ENCODE data around the gene MAP1LC3B2.
"Not testable (repeated sequence)": the region's sequence is repeated elsewhere in the genome, so short reads cannot be mapped to it uniquely, and the experiment has no call there.

MAP1LC3B2 gene

DNA sequence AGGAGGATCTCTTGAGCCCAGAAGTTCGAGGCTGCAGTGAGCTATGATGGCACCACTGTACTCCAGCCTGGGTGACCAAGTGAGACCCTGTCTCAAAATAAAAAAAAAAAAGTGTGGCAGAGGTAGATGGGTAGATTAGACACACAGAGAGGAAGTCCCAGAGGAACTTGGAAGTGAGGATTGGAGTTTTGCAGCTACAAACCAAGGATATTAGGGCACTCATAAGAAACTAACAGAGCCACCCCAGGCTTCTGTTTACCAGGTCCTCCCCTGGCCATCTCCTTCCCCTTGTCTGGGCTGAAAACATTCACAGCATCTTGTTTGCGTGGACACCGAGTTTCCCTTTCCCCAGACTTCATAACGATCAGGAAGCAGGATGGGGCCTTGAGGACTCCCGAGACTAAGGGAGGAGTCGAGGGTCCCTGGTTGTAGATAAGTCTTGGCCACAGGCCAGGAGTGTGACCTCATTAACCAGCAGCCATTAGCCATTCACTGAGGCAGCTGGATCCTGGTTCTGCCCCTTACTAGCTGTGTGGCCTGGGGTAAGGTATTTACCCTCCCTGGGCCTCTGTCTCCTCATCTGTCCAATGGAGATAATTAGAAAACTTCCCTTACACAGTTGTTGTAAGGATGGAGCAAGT is 2.1 kb downstream of the MAP1LC3B2 start:
- no peak for DNase-seq

DNA sequence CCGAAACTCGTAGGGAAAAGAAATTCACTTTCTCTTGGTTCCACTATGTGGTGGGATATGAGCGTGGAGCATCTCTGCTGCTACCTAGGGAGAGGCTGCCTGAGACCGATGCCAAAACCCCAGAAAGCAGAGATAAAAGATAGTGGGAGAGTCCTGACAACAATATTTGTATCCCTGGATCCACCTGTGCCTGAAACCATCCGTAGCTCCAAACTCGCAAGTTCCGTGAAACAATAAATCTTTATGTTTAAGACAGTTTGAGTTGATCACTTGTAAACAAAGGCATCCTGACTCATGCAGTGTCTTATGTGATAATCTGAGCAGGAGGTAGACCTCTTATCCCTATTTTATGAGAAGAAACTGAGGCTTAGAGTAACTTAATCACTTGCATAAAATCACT is 2.9 kb downstream of the MAP1LC3B2 start:
- DNase-seq: no peak

DNA sequence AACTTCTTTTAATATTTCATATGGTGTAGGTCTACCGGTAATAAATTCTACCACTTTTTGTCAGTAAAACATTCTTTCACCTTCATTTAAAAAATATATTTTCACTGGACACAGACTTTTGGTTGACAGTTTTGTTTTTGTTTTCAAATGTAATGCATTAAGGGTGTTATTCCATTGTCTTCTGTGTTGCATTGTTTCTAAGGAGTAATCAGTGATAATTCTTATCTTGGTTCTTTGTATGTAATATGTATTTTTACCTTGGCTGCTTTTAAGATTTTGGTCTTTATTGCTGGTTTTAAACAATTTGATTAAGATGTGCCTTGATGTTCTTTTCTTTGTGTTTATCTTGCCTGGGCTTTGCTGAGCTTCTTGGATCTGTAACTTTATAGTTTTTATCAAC is 4.1 kb downstream of the MAP1LC3B2 start:
- no peak for DNase-seq

DNA sequence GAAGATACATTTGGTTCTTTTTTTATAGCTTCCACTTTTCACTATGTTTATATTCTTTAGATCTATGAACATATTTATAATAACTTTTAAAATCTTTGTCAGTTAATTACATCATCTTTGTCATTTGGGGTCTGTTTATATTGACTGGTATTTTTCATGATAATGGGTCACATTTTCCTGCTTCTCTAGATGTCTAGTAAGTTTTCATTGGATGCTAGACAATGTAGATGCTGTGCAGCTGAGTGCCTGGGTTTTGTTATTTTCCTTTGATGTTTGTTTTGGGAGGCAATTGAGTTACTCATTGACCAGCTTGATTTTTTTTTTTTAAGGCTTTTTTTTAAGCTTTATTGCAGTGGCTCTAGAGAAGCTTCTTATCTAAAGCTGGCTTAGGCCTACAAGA is 4.9 kb downstream of the MAP1LC3B2 start:
- DNase-seq: no peak

DNA sequence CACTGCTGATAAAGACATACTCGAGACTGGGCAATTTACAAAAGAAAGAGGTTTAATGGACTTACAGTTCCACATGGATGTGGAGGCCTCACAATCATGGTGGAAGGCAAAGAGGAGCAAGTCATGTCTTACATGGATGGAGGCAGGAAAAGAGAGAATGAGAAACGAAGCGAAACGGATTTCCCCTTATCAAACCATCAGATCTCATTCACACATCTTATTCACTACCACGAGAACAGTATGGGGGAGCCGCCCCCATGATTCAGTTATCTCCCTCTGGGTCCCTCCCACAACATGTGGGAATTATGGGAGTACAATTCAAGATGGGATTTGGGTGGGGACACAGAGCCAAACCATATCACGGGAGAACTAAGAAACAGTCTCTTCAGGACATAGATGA is 6.0 kb downstream of the MAP1LC3B2 start:
- DNase-seq: not testable (repeated sequence)

DNA sequence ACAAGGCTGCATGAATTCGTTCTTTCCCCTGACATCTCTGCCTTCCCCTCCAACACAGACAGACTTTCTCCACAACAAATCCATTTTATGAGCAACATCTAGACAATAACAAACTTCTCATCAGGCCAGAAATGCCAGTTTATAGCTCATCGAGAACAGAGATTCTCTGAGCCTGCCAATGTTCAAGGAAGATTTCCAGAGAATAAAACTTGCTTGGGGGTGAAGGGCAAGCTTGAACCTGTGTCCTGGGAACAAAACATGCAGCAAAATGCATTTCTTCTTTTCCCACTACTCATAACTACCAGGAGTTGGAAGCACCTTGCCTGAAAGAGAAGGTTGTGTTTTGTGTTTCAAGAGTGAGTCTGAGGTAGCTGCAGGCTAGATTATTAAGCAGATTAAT is 6.8 kb downstream of the MAP1LC3B2 start:
- no peak for DNase-seq

DNA sequence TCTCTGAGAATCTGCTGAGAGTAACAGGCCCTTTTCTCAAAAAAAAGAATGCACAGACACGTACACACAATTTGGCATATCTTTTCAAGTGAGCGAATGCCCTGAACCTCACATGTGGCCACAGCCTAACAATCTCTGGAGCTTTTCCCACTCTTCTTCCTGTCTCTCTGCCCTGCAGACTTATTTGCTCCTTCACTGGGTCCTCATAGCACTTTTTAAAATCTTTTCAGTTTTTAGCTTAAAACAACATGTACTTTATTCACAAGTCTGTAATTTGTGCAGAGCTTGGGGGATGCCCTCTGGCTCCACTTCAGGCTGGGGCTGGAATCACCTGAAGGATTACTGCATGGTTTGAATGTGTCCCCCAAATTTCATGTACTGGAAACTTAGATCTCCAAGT is 9.0 kb downstream of the MAP1LC3B2 start:
- no peak for DNase-seq

DNA sequence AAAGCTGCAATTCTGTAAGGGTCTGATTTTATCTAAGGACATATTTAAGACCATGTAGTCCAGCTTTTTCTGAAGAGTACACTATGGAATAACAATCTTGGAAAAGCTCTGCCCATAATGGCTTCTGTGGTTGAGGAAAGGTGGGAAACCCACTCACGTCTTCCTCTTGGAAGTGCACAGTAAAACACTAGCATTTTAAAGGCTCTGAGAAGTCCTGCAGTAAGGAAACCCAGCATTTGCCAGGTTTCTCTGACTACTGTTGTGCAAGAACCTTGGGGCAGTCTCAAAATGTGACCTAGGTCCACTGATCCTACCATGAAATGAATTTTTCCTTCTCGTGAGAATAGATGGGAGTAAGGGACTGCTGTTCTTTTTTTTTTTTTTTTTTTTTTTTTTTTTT is 11.9 kb downstream of the MAP1LC3B2 start:
- no peak for DNase-seq

DNA sequence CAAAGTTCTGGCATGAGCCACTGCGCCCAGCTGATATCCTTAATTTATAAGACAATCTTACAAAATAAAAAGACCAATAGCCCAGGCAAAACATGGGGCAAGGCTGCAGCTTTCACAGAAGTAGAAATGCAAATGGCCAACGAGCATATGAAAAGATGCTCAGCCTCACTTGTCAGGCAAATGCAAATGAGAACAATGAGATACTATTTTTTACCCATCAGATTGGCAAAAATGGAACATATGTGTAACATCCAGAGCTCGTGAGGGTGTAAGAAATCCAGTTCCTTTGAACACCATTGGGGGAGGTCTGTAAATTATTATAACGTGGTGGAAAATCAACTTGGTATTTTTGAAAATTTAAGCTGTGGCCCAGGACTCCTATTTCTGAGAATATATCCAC is 14.6 kb downstream of the MAP1LC3B2 start:
- no peak for DNase-seq

DNA sequence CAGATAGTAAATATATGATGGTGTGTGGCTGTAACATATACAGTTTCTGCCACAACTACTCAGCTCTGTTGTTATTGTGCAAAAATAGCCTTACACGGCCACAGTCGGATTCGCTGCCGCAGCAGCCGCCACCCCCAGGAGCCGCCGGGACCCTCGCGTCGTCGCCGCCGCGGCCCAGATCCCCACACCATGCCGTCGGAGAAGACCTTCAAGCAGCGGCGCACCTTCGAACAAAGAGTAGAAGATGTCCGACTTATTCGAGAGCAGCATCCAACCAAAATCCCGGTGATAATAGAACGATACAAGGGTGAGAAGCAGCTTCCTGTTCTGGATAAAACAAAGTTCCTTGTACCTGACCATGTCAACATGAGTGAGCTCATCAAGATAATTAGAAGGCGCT is 16.6 kb downstream of the MAP1LC3B2 start:
- not testable (repeated sequence) for DNase-seq

DNA sequence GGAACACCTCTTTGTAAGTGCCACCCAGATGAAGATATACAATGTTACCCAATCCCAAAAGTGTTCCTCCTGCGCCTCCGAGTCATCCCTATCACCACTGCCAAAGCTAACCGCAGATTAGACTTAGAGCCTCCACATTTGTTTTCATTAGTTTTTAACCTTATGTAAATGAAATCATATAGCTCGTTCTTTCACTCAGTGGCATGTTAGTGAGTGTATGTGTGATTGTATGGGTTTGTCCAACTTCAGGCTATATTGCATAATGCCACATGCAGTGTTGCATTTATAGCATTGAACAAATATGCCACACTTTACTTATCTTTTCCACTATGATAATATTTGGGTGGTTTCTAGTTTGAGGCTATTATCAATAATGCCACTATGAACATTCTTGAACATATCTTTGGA is 18.0 kb downstream of the MAP1LC3B2 start:
- no peak for DNase-seq

DNA sequence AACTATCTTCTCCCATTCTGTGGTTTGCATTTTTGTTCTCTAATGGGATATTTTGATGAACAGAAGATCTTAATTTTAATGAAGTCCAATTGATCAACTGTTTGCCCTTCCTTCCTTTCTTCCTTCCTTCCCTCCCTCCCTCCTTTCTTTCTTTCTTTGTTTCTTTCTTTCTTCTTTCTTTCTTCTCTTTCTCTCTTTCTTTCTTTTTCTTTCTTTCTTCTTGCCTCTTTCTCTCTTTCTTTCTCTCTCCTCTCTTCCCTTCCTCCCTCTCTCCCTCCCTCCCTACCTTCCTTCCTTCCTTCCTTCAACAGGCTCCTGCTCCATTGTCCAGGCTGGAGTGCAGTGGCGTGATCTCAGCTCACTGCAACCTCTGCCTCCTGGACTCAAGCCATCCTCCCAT is 18.9 kb downstream of the MAP1LC3B2 start:
- DNase-seq: no peak

DNA sequence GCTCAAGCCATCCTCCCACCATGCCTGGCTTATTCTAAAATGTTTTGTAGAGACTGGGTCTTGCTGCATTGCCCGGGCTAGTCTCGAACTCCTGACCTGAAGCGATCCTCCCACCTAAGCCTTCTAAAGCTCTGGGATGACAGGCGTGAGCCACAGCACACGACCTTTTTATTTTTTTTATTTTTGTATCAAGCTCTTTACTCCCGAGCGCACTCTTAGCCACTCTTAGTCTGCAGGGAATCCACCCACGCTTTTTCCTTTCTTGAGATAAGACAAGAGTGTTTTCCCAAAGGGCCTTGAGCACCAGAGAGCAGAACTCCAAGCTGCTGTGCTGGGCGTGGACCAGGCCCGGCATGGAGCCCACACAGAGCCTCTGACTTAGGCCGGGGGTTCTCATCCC is 23.4 kb downstream of the MAP1LC3B2 start:
- DNase-seq: no peak

DNA sequence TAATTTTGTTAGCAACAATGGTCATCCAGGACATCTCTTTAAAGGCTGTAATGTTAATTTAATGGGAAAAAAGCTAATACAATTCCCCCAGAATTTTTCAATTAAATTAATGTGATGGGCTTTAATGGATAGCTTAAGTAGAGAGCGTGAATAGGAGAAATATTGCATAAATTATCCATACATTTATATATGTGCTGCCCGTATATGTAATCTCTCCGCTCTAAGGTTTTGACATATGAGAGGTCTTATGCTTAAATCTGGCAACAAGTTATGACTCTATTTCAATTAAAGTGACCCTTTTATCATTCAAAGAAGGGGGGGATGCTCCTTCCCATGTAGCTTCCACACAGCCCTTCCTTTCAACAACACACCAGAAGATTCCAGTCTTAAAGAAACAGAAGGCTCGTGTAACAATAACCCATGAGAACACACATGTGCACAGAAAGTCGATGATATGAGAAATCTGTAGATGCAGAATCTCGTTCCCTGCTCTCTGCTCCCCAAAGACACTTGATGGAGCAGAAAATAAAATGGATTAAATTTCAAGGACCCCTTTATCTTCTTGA is 24.0 kb downstream of the MAP1LC3B2 start:
- DNase-seq: no peak

DNA sequence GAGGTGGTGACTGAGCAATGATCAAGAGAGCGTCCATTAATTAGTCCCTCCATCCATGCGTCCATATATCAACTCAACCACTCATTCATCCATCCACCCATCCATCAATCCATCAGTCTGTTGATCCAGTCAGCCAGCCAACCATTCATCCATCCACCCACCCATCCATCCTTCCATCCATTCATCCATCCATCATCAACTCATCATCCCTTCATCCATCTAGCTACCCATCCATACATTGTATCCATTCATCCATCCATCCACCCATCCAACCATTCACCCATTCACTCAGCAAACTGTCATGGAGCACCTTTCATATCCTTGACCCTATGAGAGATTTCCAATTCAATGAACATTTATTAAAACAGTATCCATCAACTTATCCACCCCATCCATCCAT is 28.1 kb downstream of the MAP1LC3B2 start:
- DNase-seq: no peak

DNA sequence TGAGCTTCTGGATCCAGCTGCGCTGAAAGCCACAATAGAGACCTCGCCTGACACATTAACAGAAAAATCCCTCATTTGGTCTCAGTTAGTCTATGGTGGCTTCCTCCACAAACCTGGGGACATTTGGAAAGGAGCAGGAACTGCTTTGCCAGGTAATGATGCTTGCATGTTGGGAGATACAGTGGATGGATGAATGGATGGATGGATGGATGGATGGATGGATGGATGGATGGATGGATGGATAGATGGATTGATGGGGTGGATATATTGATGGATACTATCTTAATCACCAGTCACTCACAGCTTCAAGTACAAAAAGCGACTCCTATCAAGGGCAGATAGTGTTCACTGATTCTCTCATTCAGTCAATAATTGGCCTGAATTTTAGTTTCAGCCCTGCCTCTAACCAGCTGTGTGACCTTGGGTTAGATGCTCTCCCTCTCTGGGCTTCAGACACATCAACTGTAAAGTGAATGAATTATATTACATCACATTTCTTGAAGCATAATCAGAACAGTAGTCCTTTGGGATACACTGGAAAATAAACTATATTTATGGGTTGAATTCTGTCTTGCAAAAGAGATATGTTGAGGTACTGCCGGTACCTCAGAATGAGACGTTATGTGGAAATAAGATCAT is 29.3 kb downstream of the MAP1LC3B2 start:
- DNase-seq: no peak

DNA sequence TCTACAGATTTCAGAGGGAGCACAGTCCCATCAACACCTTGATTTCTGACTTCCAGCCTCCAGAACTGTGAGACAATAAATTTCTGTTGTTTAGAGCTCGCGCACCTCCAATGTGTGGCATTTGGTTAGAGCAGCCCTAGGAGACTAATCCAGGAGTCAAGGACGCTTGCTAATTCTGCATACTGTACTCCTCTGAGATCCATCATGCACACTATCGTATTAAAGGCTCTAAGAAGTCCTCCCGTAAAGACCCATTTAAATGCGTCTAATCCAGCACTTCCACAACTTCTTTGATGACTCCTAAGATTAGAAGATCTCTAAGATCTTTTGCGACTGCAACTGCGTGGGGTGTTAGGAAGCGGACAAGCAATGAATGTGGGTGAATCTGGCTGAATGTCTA is 30.4 kb downstream of the MAP1LC3B2 start:
- DNase-seq: no peak

DNA sequence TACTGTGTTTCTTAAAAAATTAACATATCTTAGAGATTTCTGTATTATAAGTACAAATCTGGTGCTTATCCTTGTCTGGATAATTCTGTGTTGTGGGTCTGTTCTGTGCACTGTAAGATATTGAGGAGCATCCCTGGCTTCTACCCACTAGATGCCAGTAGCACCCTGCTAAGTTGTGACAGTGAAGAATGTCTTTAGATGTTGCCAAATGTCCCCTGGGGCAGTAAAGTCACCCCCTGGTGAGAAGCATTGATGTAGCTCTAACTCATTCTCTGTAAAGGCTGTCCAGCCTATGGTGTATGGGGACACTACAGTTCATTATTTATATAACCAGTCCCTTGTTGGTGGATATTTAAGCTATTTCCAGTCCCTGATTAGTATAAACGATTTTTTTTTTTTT is 31.4 kb downstream of the MAP1LC3B2 start:
- no peak for DNase-seq

DNA sequence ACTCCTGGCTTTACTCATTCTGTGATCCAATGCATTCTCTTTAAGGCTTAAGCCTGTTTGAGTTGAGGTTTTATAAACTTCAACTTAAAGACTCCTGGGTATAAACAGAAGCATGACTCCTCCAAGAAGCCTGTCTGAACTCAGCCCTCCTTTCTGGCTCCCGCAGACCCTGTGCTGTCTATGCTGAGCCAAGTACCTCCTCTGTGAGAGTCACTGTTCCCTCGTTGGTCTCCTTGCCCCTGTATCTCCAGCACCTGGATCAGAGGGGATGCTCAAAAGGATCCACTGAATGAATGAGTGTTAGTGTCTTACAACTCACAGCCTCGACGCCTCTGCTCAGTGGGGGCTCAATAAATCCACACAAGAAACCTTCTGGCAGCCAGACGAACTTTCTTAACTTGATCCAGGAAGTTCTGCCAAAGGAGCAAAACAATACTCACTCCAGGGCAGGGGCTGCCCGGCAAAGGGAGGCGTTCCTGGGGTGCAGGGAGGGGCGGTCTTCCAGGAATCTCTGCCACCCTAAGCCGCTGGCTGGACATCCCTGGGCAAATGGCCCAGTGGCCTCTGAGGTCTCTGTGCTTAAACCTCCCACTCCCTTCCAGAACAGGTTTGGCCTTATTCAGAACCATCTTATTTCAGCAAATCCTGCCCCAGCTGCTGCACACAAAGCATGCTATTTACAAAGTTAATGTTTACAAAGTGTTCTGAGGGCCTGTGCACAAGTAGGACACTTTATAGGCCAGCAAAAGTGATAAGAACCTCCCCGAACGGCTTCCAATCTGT is 32.9 kb downstream of the MAP1LC3B2 start:
- no peak for DNase-seq

DNA sequence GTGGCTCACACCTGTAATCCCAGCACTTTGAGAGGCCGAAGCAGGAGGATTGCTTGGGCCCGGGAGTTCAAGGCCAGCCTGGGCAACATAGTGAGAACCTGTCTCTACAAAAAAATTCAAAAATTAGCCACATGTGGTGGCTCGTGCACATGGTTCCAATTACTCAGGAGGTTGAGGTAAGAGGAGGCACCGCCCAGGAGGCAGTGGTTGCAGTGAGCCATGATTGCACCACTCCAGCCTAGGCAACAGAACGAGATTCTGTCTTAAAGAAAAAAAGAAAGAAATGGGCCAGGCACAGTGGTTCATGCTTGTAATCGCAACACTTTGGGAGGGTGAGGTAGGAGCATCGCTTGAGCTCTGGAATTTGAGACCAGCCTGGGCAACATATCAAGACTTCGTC is 33.5 kb downstream of the MAP1LC3B2 start:
- DNase-seq: no peak

DNA sequence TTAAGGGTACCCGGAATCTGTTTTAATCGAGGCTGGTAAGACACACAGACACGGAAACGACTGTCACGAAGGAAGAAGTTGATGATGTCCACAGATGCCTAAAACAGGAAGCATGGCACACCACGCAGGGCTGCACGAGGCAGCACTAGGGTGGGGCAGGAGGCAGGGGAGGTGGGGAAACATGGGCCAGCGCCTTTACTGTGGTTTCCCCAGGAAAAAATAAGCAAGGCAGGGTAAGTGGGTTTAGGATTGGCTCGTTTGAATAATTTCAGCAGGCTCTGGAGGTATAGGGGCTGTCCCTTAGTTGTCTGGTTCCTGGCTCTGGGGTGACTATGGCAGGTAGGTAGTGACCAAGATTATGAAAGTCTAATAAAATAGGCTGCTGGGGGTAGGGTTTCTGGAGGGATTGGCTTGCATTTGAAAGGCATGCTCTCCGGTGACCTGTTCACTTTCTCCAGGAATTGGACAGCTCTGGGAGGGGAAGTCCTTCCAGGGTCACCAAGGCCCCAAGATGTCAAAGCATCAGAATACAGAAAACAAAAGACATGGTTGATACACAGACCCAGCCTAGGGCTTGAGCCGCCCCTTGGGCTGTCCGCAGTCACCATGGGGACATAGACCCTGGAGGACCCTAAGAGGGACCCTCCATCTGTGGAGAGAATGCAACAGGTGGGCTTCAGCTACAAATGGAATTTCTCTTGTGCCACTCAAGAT is 35.3 kb downstream of the MAP1LC3B2 start:
- DNase-seq: peak; percentile 39

DNA sequence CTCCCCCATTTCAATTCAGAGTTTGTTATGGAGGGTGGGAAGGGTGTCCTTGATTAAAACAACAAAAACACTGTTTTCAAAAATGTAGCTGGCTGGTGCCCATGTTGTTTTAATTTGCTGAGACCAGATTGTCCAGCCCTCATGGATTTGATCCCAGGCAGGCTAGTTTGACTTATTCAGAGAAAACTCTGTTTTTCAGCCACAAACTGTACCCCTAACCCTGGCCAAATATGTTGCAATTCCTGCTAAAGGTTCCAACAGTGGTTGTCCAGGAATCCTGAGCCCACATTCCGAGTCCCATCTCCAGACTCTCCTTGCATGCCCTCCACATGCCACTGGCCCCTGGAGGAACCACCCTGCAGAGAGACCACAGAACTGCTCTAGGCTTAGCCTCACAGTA is 36.0 kb downstream of the MAP1LC3B2 start:
- no peak for DNase-seq

DNA sequence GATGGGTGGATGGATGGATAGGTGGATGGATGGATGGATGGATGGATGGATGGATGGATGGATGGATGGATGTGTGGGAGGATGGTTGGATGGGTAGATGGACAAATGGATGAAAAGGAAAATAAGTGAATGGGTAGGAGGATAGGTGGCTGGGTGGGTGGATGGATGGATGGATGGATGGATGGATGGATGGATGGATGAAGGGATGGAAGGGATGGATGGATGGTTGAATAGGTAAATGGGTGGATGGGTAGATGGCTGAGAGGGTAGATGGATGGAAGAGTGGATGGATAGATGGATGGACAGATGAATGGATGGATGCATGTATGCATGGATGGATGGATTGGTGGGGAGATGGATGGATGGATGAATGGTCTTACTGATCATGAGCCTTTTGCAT is 36.5 kb downstream of the MAP1LC3B2 start:
- DNase-seq: no peak

All from activated CD4-positive, alpha-beta T cell treated with anti-CD3 and anti-CD28 coated beads, Interleukin-2, Interleukin-6, amounts not matched to agents 100 ng/mL and 50 ng/mL, durations not matched to agents 16 hours and 8 hours (primary cell).